ENCODE results near the gene AMMECR1.

DNA sequence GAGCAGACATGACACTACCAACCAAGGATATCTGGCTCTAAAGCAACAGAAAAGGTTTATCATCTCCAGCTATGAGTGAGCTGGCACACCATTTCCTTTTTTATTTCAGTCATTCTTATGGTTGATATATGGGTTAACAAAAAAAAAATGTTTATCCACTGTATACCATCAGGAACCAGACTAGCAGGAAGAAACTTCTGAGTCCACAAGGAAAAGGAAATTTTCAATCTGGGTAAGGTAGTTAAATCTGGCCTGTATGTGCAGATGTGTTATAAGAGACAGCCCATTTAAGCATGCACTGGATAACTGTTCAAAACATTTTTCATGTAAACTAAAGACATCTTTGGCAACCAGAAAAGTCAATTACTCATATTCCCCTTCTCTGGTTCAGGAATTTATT, 35.0 kb downstream of the AMMECR1 start:
- TF ChIP-seq, protein P1, sequence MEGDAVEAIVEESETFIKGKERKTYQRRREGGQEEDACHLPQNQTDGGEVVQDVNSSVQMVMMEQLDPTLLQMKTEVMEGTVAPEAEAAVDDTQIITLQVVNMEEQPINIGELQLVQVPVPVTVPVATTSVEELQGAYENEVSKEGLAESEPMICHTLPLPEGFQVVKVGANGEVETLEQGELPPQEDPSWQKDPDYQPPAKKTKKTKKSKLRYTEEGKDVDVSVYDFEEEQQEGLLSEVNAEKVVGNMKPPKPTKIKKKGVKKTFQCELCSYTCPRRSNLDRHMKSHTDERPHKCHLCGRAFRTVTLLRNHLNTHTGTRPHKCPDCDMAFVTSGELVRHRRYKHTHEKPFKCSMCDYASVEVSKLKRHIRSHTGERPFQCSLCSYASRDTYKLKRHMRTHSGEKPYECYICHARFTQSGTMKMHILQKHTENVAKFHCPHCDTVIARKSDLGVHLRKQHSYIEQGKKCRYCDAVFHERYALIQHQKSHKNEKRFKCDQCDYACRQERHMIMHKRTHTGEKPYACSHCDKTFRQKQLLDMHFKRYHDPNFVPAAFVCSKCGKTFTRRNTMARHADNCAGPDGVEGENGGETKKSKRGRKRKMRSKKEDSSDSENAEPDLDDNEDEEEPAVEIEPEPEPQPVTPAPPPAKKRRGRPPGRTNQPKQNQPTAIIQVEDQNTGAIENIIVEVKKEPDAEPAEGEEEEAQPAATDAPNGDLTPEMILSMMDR (IDR thresholded peaks at IDR 0.05; ENCODE audit: low read length): no peak
- TF ChIP-seq EZH2 (IDR thresholded peaks at IDR 0.05; ENCODE audit: borderline replicate concordance, low read length): no peak
